Left lung (tissue), 10 donors: ENCODE data around the gene KRTAP5-9. TPM values are rescaled to one million over a fixed set of nuclear protein-coding genes. Genes with fewer than 3 reads are reported as not detected.
"Not testable (repeated sequence)": the region's sequence is repeated elsewhere in the genome, so short reads cannot be mapped to it uniquely, and the experiment has no call there.

Source experiments
- ATAC-seq: fragments of 200-7000 bp; cut with Tn5 transposase; one replicate; pipeline ENCODE4 v1.9.1; 2020; ENCODE audit warnings: moderate library complexity
- DNase-seq, 4 donors: peaks; one replicate each; pipeline ENCODE4 v3.0.0-alpha.2; 2013 to 2020
- H3K27ac ChIP-seq, 2 donors: fragments of 200-600 bp; sonication (generic) in 1 of 2; one replicate each; pipeline versions ENCODE4 v1.5.0 to v1.8.0; 2020 to 2021
- H3K27me3 ChIP-seq, 2 donors: fragments of 200-600 bp; sonication (generic) in 1 of 2; one replicate each; pipeline versions ENCODE4 v1.5.0 to v1.8.0; 2020 to 2021
- H3K36me3 ChIP-seq, 2 donors: fragments of 200-600 bp; sonication (generic) in 1 of 2; one replicate each; pipeline versions ENCODE4 v1.5.0 to v1.8.0; 2020 to 2021
- H3K4me1 ChIP-seq, 2 donors: fragments of 200-600 bp; one replicate each; pipeline ENCODE4 v1.8.0; 2021
- H3K4me3 ChIP-seq, 2 donors: fragments of 200-600 bp; sonication (generic) in 1 of 2; one replicate each; pipeline versions ENCODE4 v1.5.0 to v1.8.0; 2020 to 2021; ENCODE audit warnings: mild to moderate bottlenecking in 1 of 2
- H3K9me3 ChIP-seq, 2 donors: fragments of 200-600 bp; sonication (generic) in 1 of 2; one replicate each; pipeline versions ENCODE4 v1.5.0 to v1.8.0; 2020 to 2021
- intact Hi-C, 2 donors: fragments of 100-400 bp; cut with DNase I; formaldehyde crosslinking; loops; one replicate each; pipeline versions ENCODE4 v1.11.2 to v1.14.2; 2022
- polyA plus RNA-seq, 6 donors: library from polyadenylated mRNA; unstranded; fragments of 120-200 nt; gene quantifications; one replicate each; pipeline ENCODE4 v1.2.1, GENCODE V29; 2013; ENCODE audit not compliant: insufficient read length in 6 of 6
- total RNA-seq, 2 donors: library from RNA; stranded (reverse); fragmentation: NEBNext Ultra II Directional; extraction: Animal tissue kit (Norgen Biotek cat#: 25700); gene quantifications; one replicate each; pipeline ENCODE4 v1.2.1, GENCODE V29; 2021
- TF ChIP-seq, protein P1 (sequence below), 2 donors: fragments of 200-600 bp; sonication (generic) in 1 of 2; IDR thresholded peaks; one replicate each; pipeline versions ENCODE4 v1.5.0 to v1.8.0; 2021; ENCODE audit warnings: antibody characterized with exemption in 2 of 2
- donor health status: DM: no; HTN: yes; CAD: no.
- donor health status: DM: no; HTN: no; CAD: no.

KRTAP5-9 gene
- total and polyA plus RNA-seq, 8 donors, result 0.20 to 0.52 (median 0.34) TPM

- DNase-seq (peak in 1 of 4 donors; percentile 2), ATAC-seq (no peak)
- Histone ChIP-seq H3K4me3 (no peak overlapping the region), H3K4me1 (no peaks in the 10 kb centered on the region), H3K36me3 (no peaks in the 10 kb centered on the region), H3K9me3 (no peaks in the 10 kb centered on the region), H3K27me3 (no peaks in the 10 kb centered on the region), H3K27ac (no peak overlapping the region)
- TF ChIP-seq, protein P1, sequence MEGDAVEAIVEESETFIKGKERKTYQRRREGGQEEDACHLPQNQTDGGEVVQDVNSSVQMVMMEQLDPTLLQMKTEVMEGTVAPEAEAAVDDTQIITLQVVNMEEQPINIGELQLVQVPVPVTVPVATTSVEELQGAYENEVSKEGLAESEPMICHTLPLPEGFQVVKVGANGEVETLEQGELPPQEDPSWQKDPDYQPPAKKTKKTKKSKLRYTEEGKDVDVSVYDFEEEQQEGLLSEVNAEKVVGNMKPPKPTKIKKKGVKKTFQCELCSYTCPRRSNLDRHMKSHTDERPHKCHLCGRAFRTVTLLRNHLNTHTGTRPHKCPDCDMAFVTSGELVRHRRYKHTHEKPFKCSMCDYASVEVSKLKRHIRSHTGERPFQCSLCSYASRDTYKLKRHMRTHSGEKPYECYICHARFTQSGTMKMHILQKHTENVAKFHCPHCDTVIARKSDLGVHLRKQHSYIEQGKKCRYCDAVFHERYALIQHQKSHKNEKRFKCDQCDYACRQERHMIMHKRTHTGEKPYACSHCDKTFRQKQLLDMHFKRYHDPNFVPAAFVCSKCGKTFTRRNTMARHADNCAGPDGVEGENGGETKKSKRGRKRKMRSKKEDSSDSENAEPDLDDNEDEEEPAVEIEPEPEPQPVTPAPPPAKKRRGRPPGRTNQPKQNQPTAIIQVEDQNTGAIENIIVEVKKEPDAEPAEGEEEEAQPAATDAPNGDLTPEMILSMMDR (IDR thresholded peaks at IDR 0.05), result no peak
- intact Hi-C loops, result no loop called here
Observed at GRCh38 chr11:71532036-71532610, 16.1 kb upstream of the KRTAP5-9 start.

DNA sequence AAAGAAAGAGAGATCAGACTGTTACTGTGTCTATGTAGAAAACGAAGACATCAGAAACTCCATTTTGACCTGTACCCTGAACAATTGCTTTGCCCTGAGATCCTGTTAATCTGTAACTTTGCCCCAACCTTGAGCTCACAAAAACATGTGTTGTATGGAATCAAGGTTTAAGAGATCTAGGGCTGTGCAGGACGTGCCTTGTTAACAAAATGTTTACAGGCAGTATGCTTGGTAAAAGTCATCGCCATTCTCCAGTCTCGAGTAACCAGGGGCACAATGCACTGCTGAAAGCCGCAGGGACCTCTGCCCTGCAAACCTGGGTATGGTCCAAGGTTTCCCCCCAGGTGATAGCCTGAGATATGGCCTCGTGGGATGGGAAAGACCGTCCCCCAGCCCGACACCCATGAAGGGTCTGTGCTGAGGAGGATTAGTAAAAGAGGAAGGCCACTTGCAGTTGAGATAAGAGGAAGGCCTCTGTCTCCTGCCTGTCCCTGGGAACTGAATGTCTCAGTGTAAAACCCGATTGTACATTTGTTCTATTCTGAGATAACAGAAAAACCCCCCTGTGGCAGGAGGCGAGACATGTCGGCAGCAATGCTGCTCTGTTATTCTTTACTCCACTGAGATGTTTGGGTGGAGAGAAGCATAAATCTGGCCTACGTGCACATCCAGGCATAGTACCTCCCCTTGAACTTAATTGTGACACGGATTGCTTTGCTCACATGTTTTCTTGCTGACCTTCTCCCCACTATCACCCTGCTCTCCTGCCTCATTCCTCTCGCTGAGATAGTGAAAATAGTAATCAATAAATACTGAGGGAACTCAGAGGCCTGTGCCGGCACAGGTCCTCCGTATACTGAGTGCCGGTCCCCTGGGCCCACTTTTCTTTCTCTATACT lies 13.3 kb upstream of the KRTAP5-9 start:
- H3K27ac ChIP-seq, DNase-seq, H3K27me3 ChIP-seq, H3K4me3 ChIP-seq, H3K4me1 ChIP-seq, intact Hi-C loops, H3K36me3 ChIP-seq, ATAC-seq, H3K9me3 ChIP-seq: not testable (repeated sequence)

DNA sequence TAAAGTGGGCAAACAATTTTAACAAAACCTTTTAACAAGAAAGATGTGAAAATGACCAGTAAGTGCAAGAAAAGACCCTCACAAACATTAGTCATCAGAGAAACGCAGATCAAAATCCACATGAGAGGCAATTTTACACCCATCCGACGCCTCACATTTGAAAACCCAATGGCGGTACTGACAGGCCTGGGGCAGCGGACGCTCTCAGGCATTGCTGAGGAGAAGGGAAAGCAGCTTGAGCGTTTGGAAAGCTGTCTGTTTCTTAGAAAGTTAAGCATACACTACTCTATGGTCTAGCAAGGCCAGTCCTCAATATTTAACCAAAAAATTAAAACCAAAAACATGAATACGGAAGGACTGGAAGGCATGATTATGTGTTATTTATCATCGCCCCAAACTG lies 12.4 kb upstream of the KRTAP5-9 start:
- TF ChIP-seq, protein P1 (IDR thresholded peaks at IDR 0.05), result no peak
- DNase-seq, result no peak
- Histone ChIP-seq H3K9me3 (no peaks in the 10 kb centered on the region), H3K4me3 (no peak overlapping the region), H3K27ac (no peak overlapping the region), H3K4me1 (no peaks in the 10 kb centered on the region), H3K36me3 (no peaks in the 10 kb centered on the region), H3K27me3 (no peaks in the 10 kb centered on the region)
- ATAC-seq, result no peak
- intact Hi-C loops, result no loop called here

DNA sequence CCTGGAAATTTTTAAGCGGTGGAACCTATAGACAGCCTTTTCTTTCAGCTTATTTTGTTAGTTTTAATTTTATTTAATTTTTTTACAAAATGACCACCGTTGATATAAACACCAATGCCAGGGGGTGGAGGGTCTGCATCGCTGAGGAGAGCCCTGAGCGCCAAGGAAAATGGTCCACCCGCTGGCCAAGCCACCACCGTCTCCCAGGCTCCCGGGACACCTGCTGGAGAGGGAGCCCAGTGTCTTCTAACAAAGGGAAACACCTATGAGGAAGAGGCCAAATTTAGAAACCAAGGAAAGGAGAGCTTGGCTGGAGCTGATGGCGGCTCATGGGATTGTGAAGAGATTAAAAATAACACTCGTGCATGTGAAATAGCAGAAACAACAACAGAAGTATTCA lies 10.7 kb upstream of the KRTAP5-9 start:
- no peak for ATAC-seq

DNA sequence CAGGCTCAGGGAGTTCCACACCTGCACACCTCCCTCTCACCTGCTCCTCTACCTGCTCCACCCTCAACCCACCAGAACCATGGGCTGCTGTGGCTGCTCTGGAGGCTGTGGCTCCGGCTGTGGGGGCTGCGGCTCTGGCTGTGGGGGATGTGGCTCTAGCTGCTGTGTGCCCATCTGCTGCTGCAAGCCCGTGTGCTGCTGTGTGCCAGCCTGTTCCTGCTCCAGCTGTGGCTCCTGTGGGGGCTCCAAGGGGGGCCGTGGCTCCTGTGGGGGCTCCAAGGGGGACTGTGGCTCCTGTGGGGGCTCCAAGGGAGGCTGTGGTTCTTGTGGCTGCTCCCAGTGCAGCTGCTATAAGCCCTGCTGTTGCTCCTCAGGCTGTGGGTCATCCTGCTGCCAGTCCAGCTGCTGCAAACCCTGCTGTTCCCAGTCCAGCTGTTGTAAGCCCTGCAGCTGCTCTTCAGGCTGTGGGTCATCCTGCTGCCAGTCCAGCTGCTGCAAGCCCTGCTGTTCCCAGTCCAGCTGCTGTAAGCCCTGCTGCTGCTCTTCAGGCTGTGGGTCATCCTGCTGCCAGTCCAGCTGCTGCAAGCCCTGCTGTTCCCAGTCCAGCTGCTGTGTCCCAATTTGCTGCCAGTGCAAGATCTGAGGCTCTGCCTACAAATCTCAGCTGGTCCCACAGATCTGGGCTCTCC lies 10.1 kb upstream of the KRTAP5-9 start, which contains the start of gene KRTAP5-8:
Gene KRTAP5-8, plus strand, starts transcription at position 49 of the 689 bp plus-strand sequence. Its CDS starts 31 bp downstream, at position 80.
- peak in 1 of 4 donors; percentile 28 for DNase-seq
- H3K4me1 ChIP-seq, ATAC-seq, H3K4me3 ChIP-seq, H3K36me3 ChIP-seq, H3K27ac ChIP-seq, intact Hi-C loops, H3K27me3 ChIP-seq, H3K9me3 ChIP-seq: not testable (repeated sequence)

More for the DNA sequence above, 10.7 kb upstream of the KRTAP5-9 start:
- TF ChIP-seq, protein P1 (IDR thresholded peaks at IDR 0.05), result no peak
- H3K9me3 ChIP-seq, result no peaks in the 10 kb centered on the region
- intact Hi-C loops, result no loop called here
- no peaks in the 10 kb centered on the region for H3K36me3 ChIP-seq
- no peak for DNase-seq
- H3K4me3 ChIP-seq, result no peak overlapping the region
- H3K4me1 ChIP-seq, result no peaks in the 10 kb centered on the region
- H3K27ac ChIP-seq, result no peak overlapping the region
- H3K27me3 ChIP-seq, result no peaks in the 10 kb centered on the region

DNA sequence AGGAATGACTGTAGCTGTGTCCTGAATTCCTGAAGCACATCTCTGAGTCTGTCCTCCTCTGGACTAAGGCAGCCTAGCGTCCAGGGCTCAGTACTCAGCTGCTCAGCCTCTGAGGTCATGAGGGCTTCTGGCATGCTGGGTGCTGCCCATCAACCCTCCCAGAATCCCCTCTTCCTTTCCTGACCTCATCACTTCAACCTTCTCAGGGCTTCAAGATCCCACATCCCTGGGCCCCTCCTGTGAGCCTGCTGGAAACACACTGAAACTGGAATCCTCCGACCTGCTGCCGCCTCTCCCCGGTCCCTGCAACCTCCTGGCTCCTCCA lies 9.6 kb upstream of the KRTAP5-9 start:
- intact Hi-C loops, result no loop called here
- H3K27ac ChIP-seq, result no peak overlapping the region
- H3K36me3 ChIP-seq, result no peaks in the 10 kb centered on the region
- ATAC-seq (no peak), DNase-seq (no peak)
- H3K4me1 ChIP-seq, result no peaks in the 10 kb centered on the region
- TF ChIP-seq, protein P1 (IDR thresholded peaks at IDR 0.05), result no peak
- H3K27me3 ChIP-seq, result no peaks in the 10 kb centered on the region
- no peak overlapping the region for H3K4me3 ChIP-seq
- no peaks in the 10 kb centered on the region for H3K9me3 ChIP-seq
